Endometrial microvascular endothelial cells (primary cell): Measurements from ENCODE around the gene HBG1. TPM values are rescaled to one million over a fixed set of nuclear protein-coding genes. Genes with fewer than 3 reads are reported as not detected.
"Not testable (repeated sequence)": the region's sequence is repeated elsewhere in the genome, so short reads cannot be mapped to it uniquely, and the experiment has no call there.

Source experiments
- in situ Hi-C: cut with HindIII; loops from 2 replicates; pipeline ENCODE4 v1.10.0; 2017; ENCODE audit warnings: low sequenced_read_pairs, low pct_unique_long_range_greater_than_20kb; ENCODE audit errors: inconsistent ontology term
- total RNA-seq: library from RNA; depleted of rRNA; stranded (reverse); fragments of >200 nt; gene quantifications from one replicate; pipeline ENCODE4 v1.2.3, GENCODE V29; 2015; ENCODE audit errors: inconsistent ontology term

The HBG1 gene
- total RNA-seq, 1 donor from 2014 or later = not detected

DNA sequence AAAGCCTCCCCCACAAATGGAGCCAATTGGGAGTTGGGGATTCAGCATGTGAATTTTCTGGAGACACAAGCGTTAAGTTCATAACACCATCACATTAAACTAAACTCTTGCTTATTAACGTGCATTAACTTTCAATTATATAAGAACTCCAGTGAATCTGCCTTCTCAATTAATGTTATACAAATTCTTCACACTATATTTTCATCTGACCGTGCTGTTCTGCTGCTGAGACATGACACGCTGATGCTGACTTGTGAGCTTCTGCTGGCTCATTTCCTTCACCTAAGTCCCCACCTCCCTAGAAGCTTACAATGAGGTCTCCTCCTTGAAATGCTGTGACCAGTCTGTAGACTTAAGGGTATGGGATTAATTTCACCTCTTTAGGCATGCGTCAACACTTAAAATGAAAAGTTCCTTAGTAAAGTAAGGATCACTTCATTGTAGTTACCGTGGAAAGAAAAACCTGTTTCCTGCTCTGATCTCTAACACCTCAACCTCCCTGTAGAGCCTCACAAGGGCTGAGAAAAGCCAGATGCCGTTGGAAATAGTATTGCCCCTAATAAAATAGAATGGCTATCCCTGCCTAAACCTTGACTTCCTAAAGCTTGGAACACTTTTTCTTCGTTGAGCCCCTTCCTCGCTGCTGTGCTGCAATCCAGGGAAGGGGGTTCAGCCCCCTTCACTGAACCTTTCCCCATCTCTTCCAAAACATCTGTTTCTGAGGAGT is 2.7 kb upstream of the HBG1 start:
- in situ Hi-C loops = no loop called here

DNA sequence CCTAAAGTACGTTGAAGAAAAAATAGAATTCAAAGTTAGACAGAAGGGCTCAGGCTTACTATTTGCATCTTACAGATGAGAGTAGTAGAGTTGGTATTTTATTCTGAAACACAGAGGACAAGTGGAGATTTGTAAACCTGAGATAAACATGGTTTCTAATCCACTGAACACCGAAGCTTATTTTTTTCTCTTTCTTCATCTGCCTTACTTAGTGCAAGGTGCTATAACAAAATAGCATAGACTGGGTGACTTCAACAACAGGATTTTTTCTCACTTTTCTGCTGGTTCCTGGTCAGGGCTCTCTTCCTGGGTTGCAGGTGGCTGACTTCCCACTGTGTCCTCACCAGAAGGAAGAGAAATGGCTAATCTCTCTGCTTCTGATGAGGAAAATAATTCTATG is 2.1 kb upstream of the HBG1 start:
- in situ Hi-C loops = no loop called here

DNA sequence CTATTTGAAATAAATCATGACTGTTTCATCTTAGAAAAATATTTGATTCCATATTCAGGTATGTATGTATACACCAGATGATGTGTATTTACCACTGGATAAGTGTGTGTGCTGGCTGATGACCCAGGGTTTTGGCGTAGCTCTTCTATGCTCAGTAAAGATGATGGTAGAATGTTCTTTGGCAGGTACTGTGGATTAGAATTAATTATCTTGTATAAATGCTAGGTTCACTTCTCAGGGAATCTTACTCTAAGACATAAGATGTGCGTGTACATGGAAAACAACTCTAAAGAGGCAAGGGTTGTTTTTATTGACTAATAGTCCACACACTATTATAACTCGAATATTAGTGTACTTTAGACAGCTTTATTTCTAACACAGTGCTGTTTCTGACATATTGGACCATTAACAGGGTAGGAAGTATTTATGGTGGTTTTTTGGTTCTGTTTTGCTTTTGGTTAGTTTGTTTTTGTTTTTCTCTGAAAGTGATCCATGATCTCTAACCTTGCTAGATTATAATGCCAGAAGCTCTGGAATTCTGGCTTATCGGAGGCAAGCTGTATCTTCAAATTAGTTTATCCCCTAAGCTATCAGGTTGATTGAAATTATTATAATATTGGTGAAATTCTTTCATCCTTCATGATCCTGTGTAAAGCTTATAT is 1.0 kb upstream of the HBG1 start:
- in situ Hi-C loops = no loop called here

DNA sequence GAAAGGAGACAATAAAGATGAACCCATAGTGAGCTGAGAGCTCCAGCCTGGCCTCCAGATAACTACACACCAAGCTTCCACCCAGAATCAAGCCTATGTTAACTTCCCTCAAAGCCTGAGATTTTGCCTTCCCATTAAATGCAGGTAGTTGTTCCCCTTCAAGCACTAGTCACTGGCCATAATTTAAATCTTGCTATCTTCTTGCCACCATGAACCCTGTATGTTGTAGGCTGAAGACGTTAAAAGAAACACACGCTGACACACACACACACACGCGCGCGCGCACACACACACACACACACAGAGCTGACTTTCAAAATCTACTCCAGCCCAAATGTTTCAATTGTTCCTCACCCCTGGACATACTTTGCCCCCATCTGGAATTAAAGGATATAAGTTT is 1.2 kb downstream of the HBG1 start:
- in situ Hi-C loops = not testable (repeated sequence)

DNA sequence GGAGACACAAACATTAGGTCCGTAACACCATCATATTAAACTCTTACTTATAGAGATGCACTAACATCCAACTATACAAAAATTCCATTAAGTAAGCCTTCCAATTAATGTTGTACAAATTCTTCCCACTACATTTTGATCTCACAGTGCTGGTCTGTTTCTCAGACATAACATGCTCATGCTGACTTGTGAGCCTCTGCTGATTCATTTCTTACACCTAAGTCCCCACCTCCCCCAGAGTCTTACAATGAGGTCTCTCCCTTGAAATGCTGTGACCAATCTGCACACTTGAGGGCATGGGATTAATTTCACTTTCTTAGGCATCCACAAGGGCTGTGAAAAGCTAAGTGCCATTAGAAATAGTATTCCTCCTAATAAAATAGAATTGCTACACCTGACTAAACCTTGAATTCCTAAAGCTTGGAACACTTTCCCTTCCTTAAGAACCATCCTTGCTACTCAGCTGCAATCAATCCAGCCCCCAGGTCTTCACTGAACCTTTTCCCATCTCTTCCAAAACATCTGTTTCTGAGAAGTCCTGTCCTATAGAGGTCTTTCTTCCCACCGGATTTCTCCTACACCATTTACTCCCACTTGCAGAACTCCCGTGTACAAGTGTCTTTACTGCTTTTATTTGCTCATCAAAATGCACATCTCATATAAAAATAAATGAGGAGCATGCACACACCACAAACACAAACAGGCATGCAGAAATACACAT is 2.0 kb downstream of the HBG1 start:
- in situ Hi-C loops = no loop called here

DNA sequence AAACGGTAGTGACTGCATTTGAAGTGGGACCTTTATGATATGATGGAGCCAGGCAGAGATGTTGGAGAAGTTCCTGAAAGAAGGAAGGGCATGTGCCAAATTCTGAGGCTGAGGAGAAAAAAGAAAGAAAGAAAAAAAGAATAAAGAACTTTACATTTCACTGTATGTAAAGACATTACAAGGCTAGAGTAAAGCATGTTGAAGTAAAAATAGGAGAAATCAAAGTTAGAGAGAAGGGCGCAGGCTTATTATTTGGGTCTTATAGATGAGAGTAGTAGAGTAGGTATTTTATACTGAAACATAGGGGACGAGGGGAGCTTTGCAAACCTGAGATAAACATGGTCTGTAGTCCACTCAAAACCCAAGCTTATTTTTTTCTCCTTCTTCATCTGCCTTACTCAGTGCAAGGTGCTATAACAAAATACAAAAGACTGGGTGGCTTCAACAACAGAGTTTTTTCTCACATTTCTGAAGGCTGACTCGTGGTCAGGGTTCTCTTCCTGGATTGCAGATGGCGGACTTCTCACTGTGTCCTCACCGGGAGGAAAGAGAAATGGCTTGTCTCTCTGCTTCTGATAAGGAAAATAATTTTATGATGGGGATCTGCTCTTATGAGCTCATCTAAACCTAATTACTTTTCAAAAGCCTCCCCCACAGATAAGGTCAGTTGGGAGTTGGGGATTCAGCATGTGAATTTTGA is 2.7 kb downstream of the HBG1 start:
- in situ Hi-C loops = no loop called here

DNA sequence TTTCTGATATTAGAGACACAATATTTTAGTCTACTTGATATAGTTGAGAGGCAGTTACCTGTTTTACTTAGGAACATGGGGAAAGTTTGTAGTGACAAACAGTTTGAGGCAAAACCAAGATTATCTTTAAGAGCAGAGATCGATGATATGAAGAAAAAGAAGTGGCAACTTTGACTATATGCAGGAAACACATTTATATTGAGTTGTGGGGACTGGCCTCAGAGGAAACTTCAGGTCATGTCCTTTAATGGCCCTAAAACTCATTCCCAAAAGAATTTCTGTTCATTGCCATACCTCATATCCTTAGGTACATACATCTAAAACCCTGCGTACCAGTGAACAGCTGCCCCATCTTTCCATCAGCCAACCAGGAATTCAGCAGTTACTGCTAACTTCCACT is 4.5 kb downstream of the HBG1 start:
- in situ Hi-C loops = no loop called here

DNA sequence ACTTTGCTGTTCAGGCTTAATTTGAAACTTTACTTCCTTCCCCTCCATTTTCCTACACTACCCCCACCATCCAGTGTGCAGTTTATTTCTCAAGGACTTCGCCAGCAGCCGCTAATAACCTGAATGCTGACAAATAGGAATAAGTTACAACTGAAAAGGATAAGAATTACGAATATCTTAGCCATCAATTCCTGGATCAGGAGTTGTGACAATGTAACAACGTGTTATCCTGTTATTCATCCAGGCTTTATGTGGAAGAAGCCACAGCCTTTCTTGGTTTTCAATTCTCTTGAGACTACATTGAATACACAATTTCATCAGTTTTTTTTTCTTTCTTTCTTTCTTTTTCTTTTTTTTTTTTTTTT is 5.9 kb downstream of the HBG1 start:
- in situ Hi-C loops = no loop called here

DNA sequence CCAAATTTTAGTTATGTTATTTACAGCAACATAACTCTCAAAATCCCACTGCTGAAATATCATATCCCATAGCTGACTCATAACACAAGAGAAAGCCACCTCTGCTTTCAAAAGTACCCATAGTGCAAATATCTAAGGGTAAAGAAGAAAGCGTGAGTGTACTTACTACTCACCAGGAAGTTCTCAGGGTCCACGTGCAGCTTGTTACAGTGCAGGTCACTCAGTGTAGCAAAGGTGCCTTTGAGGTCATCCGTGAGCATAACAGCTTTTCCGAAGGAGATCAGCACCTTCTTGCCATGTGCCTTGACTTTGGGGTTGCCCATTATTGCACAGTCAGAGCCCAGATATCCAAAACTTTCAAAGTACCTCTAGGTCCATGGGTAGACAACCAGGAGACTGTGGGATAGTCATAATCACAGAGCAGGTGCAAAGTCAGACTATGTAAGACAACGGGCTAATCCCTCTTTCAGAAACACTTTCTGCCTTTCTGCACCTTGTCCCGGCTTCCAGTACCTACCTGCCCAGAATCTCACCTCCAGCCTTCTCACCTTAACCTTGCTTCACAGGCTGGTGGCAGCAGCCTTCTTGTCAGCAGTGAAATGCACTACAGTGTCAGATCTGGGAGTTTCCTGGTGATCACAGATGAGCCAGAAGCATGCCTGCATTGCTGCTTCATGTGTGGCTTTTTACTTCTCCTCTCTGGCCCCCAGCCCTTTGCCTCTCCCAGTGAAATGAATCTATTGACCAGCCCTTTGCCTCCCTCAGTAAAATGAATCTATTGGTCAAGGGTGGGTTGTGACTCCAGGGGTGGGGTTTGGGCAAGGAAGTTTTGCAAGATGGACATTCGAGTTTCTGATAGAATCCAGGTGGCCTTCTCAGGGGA is 6.5 kb downstream of the HBG1 start:
- in situ Hi-C loops = no loop called here

DNA sequence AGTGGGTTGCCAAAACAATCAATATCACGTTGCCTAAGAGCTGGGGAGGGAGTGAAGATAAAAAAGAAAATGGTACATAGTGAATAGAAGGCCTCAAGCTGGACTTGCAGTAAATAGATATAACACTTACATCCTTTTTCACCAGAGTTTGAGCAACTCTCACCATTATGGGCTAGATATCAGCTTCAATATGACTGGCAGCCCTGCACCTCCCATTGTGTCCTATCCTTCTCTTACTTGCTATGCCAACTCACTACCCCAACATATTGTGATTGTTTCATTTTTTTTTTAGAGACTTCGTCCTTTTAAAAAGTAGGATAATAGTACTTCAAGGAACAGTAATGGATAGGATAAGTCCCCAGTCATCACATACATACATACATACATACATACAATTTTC is 7.4 kb downstream of the HBG1 start:
- in situ Hi-C loops = no loop called here

DNA sequence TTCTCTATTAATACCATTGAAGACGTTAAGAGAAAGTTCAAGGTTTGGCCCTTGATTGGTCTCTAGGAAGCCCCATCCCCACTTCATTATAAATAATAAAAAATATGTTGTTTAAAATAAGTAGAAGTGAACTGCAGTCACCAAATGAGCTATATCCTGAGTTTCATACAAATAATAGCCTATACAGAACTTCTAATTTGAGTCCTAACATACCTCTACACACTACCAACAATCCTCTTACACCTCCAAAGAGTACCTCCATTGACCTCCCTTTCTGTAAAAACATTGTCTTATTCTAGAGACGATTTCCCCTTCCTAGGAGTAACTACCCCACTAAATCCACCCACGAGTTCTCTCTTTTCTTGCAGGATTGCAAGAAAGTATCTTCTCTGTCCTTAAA is 8.2 kb downstream of the HBG1 start:
- in situ Hi-C loops = no loop called here

DNA sequence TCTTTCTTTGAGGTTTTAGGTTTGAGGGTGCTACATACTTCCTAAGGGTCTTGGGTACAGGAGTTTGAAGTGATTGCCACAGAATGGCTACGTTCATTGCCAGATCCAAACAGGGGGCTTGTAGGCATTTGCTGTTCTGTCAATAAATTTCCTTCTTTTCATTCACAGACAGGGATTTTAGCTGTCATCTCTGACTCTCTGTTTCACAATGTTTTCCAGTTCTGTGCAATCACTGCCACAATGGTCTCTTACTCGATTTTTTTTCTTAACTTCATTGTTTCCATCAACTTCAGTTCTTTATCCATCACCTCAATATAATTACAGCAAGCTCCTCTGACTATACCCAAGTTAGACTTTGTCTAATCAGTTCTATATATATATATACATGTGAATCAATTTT is 9.2 kb downstream of the HBG1 start:
- in situ Hi-C loops = no loop called here

DNA sequence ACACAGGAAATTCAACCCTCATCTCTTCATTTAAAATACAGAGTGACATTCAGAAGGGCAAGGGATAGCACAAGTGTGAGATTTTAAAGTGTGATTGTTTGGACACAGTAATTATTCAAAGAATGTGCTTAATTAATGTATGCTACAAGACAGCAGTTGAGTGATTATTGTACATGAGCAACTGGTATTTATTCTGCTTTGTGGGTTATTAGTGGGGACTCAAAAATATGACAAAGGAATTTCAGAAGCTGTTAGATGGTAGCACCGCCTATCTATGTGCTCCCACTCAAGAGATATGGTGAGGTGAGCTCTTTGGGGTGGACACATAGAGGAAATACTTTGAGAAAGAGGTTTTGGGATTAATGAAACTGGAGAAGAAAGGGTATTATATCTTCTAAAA is 9.6 kb downstream of the HBG1 start:
- in situ Hi-C loops = no loop called here

DNA sequence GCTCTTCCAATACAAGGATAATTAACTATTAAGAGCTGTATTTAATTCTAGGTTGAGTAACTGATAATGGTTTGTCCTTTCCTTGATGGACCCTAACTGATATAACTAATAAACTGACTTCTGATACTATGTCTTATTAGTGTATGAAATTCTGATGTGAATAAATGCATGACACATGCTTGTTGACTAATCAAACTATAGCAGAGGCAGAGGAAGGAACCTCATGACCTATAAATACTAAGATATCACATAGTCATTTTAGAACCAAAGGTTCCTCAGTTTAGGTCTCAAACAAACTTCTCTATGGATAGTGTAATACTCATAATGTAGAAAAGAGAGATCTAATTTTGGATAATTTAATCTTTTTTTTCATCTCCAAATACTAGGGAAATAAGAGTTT is 10.6 kb downstream of the HBG1 start:
- in situ Hi-C loops = no loop called here

DNA sequence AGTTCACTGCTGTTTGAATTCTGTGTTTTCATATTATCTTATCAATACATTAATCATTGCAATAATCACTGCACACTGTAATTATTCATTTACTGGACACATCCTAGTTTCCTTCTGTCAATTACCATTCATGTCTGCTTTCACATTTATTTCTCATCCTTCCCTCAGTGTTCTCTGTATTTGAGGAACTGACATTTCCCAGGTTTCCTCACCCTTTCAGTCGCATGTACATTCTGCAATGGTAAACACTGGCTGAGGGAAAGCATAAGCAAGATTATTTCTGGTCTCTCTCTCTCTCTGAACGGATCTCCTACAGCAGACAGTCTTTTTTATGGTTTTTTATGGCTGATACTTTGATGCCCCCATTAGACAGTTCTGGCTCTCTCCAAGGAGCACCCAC is 11.2 kb downstream of the HBG1 start:
- in situ Hi-C loops = no loop called here

DNA sequence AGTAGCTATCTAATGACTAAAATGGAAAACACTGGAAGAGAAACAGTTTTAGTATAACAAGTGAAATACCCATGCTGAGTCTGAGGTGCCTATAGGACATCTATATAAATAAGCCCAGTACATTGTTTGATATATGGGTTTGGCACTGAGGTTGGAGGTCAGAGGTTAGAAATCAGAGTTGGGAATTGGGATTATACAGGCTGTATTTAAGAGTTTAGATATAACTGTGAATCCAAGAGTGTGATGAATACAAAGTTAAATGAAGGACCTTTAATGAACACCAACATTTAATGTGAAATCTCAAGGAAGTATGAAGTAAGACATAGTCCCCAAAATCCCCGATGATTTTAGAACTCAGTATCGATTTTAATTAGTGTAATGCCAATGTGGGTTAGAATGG is 12.2 kb downstream of the HBG1 start:
- in situ Hi-C loops = no loop called here

DNA sequence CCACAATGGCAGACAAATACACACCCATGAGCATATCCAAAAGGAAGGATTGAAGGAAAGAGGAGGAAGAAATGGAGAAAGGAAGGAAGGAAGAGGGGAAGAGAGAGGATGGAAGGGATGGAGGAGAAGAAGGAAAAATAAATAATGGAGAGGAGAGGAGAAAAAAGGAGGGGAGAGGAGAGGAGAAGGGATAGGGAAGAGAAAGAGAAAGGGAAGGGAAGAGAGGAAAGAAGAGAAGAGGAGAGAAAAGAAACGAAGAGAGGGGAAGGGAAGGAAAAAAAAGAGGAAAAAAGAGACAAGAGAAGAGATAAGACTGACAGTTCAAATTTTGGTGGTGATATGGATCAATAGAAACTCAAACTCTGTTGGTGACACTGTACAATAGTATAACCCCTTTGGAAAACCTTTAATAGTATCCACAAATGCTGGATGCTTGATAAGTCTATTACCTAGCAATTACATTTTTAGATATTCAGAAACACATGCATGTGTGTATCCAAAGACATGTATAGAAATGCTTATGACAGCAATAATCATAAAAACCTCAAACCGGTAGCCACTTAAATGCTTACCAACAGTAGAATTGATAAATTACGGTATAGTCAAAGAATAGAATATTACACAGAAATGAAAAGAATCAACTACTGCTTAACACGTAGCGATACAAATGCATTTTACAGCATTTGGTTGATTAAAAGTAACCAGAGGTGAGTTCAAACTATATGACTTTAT is 14.1 kb downstream of the HBG1 start:
- in situ Hi-C loops = no loop called here

DNA sequence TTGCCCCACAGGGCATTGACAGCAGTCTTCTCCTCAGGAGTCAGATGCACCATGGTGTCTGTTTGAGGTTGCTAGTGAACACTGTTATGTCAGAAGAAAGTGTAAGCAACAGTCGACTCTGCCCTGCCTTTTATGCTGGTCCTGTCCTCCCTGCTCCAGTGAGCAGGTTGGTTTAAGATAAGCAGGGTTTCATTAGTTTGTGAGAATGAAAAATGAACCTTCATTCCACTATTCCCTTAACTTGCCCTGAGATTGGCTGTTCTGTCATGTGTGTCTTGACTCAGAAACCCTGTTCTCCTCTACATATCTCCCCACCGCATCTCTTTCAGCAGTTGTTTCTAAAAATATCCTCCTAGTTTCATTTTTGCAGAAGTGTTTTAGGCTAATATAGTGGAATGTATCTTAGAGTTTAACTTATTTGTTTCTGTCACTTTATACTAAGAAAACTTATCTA is 15.2 kb downstream of the HBG1 start, which contains the start of gene HBD:
Gene HBD, minus strand, starts transcription at position 103 of the 454 bp plus-strand sequence. Its CDS starts 50 bp downstream, at position 53.
- in situ Hi-C loops = no loop called here
